NCI-H2107 (cell line): ENCODE results near the gene RIMS4.
"Not testable (repeated sequence)": the region's sequence is repeated elsewhere in the genome, so short reads cannot be mapped to it uniquely, and the experiment has no call there.

Experiments used
- DNase-seq: peaks from one replicate; lab custom pipeline; 2025; lab: John Stamatoyannopoulos, UW

Gene RIMS4

GRCh38 chr20:44795836-44796235, 14.5 kb downstream of the RIMS4 start:
- DNase-seq: no peak

GRCh38 chr20:44792796-44793195, 17.6 kb downstream of the RIMS4 start:
- no peak for DNase-seq

- DNase-seq: no peak
Measured at GRCh38 chr20:44790638-44791393, 19.5 kb downstream of the RIMS4 start.

- no peak for DNase-seq
Measured at GRCh38 chr20:44788706-44789456, 21.5 kb downstream of the RIMS4 start.

- DNase-seq: no peak
Measured at GRCh38 chr20:44787299-44787698, 23.0 kb downstream of the RIMS4 start.

- DNase-seq: no peak
Measured at GRCh38 chr20:44785768-44786167, 24.6 kb downstream of the RIMS4 start.

GRCh38 chr20:44784688-44785087, 25.7 kb downstream of the RIMS4 start:
- DNase-seq: no peak

- no peak for DNase-seq
Measured at GRCh38 chr20:44781791-44782190, 28.6 kb downstream of the RIMS4 start.

GRCh38 chr20:44781118-44781517, 29.2 kb downstream of the RIMS4 start:
- DNase-seq: no peak

GRCh38 chr20:44780226-44780625, 30.1 kb downstream of the RIMS4 start:
- DNase-seq: no peak

- no peak for DNase-seq
Measured at GRCh38 chr20:44776980-44777379, 33.4 kb downstream of the RIMS4 start.

GRCh38 chr20:44773070-44773829, 37.1 kb downstream of the RIMS4 start:
- no peak for DNase-seq

- no peak for DNase-seq
Measured at GRCh38 chr20:44772636-44773035, 37.7 kb downstream of the RIMS4 start.

GRCh38 chr20:44771172-44771535, 39.2 kb downstream of the RIMS4 start:
- DNase-seq: no peak

GRCh38 chr20:44770484-44771171, 39.7 kb downstream of the RIMS4 start:
- DNase-seq: no peak

GRCh38 chr20:44769481-44769863, 40.9 kb downstream of the RIMS4 start:
- no peak for DNase-seq

GRCh38 chr20:44768854-44769480, 41.4 kb downstream of the RIMS4 start:
- no peak for DNase-seq

- no peak for DNase-seq
Measured at GRCh38 chr20:44768256-44768655, 42.1 kb downstream of the RIMS4 start.

- no peak for DNase-seq
Measured at GRCh38 chr20:44765701-44766347, 44.5 kb downstream of the RIMS4 start.

- no peak for DNase-seq
Measured at GRCh38 chr20:44765091-44765490, 45.3 kb downstream of the RIMS4 start.

- not testable (repeated sequence) for DNase-seq
Measured at GRCh38 chr20:44763798-44764197, 46.5 kb downstream of the RIMS4 start.
